Thyroid gland (tissue), 4 donors: ENCODE results near the gene CTIF. TPM values are rescaled to one million over a fixed set of nuclear protein-coding genes. Genes with fewer than 3 reads are reported as not detected.

Experiments used
- DNase-seq, 2 donors: peaks; one replicate each; pipeline ENCODE4 v3.0.0-alpha.2; 2019
- H3K27ac ChIP-seq, 3 donors: fragments of 200-600 bp; sonication (generic); 1 replicate in 2 of 3; 2 replicates in 1 of 3; pipeline ENCODE4 v1.5.1; 2016 to 2019; ENCODE audit warnings: mild to moderate bottlenecking in 1 of 3, moderate library complexity in 1 of 3
- H3K27me3 ChIP-seq: fragments of 200-600 bp; sonication (generic); one replicate; pipeline ENCODE4 v1.5.1; 2019
- H3K36me3 ChIP-seq, 2 donors: fragments of 200-600 bp; sonication (generic); one replicate each; pipeline ENCODE4 v1.5.1; 2016 to 2019
- H3K4me1 ChIP-seq, 2 donors: fragments of 200-600 bp; sonication (generic); one replicate each; pipeline ENCODE4 v1.5.1; 2017 to 2019
- H3K4me3 ChIP-seq, 3 donors: fragments of 200-600 bp; sonication (generic); replicated peaks in 1 of 3; 1 replicate in 2 of 3; 2 replicates in 1 of 3; pipeline ENCODE4 v1.5.1; 2016; ENCODE audit warnings: mild to moderate bottlenecking in 1 of 3
- H3K9me3 ChIP-seq: fragments of 200-600 bp; sonication (generic); one replicate; pipeline ENCODE4 v1.5.1; 2017
- POLR2A ChIP-seq, 2 donors: fragments of 450-650 bp; IDR thresholded peaks; one replicate each; pipeline ENCODE4 v1.6.1; 2017; ENCODE audit warnings: antibody characterized with exemption in 2 of 2, mild to moderate bottlenecking in 2 of 2, moderate library complexity in 1 of 2
- WGBS, 2 donors: methylation state at CpG; one replicate each; pipeline ENCODE4 v1.1.5; 2017; 5-methylcytosine and 5-hydroxymethylcytosine counted together
- intact Hi-C: fragments of 100-400 bp; cut with DNase I; formaldehyde crosslinking; loops from one replicate; pipeline ENCODE4 v1.15.1; 2023
- total RNA-seq, 4 donors: library from RNA; depleted of rRNA; stranded (reverse); fragments of >200 nt; gene quantifications; one replicate each; pipeline ENCODE4 v1.2.3, GENCODE V29; 2016
- TF ChIP-seq, protein P1 (sequence below), 6 experiments: fragments of 200-600 bp in 3 of 6; fragments of 450-650 bp in 3 of 6; sonication (generic) in 3 of 6; IDR thresholded peaks; one replicate each; pipeline ENCODE4 v1.5.1; 2016 to 2019; ENCODE audit warnings: antibody characterized with exemption in 6 of 6, mild to moderate bottlenecking in 2 of 6, inconsistent platforms in 1 of 6, moderate library complexity in 1 of 6

Gene CTIF
- total RNA-seq, 4 donors from 2014 or later: 18.7 to 29.8 (median 23.6) TPM

DNA sequence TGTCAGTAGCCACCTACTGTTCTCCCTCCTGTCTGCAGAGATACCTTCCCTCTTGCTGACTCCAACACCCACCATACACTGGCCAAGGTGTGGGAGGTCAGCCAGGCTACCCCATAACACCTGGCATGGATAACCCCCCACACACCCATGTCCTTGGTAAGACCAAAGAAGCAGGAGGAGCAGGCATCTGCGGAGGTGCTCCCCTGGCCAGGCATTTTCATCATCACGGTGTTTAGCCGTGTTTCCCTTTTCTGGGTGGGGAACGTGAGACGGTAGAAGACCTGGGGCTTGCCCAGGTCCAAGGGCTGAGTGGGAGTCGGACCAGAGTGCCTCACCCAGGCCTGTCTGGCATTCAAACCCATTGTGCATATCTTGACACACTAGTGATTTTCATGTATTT is 261.6 kb downstream of the CTIF start:
- no peak overlapping the region for H3K4me3 ChIP-seq
- no peaks in the 10 kb centered on the region for H3K27me3 ChIP-seq
- H3K9me3 ChIP-seq: no peaks in the 10 kb centered on the region
- WGBS, 2 donors: 32% methylated on average over 6 of the region's 6 CpGs
- peak overlapping the region; percentile 86 to 91 (median 87) for H3K27ac ChIP-seq
- peaks cover 66 to 86% of the 10 kb centered on the region in 2 donors for H3K4me1 ChIP-seq
- intact Hi-C loops: no loop called here
- TF ChIP-seq, protein P1, sequence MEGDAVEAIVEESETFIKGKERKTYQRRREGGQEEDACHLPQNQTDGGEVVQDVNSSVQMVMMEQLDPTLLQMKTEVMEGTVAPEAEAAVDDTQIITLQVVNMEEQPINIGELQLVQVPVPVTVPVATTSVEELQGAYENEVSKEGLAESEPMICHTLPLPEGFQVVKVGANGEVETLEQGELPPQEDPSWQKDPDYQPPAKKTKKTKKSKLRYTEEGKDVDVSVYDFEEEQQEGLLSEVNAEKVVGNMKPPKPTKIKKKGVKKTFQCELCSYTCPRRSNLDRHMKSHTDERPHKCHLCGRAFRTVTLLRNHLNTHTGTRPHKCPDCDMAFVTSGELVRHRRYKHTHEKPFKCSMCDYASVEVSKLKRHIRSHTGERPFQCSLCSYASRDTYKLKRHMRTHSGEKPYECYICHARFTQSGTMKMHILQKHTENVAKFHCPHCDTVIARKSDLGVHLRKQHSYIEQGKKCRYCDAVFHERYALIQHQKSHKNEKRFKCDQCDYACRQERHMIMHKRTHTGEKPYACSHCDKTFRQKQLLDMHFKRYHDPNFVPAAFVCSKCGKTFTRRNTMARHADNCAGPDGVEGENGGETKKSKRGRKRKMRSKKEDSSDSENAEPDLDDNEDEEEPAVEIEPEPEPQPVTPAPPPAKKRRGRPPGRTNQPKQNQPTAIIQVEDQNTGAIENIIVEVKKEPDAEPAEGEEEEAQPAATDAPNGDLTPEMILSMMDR (IDR thresholded peaks at IDR 0.05): peak in 1 of 6 experiments; percentile 4
- TF ChIP-seq POLR2A (IDR thresholded peaks at IDR 0.05): no peak
- no peak for DNase-seq
- no peaks in the 10 kb centered on the region for H3K36me3 ChIP-seq

DNA sequence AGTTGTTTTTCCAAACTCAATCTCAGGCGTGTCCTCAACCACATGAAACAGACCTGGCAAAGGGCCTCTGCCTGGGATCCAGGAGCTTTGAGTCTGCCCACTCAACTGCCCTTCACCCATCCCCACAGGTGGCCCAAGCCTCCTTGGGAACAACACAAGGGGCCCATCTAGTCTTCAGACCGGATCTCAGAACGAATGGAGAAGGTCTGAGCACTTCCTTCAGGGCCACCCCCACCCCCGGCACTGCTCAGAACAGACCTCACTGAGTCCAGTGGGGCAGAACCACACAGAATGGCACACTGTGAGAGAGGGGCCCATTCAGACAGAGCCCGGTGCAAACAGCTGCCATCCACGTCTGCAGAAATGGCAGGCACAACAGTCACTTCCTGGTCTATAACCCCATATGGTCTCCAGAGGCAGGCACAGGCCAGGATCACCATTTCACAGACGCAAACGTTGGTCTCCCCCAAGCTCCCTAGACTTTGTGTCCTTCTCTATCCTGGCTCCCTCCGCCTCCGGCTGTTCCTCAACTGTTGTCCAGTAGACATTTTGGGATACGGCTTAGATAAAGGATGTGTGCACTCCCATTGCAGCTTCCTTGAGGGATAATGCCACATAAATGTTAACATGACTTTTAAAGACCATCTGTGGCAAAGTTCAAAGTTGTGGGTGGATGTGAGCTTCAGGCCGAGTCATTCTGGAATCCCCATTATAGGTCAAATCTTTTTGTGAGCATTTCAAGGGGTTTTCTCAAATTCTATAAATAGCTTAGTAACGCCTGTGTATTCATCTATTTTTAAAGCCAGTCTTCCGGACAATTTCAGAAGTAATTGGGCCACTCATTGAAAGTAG is 262.3 kb downstream of the CTIF start:
- H3K36me3 ChIP-seq: no peaks in the 10 kb centered on the region
- intact Hi-C loops: no loop called here
- no peaks in the 10 kb centered on the region for H3K27me3 ChIP-seq
- peak overlapping the region; percentile 82 to 87 (median 86) for H3K27ac ChIP-seq
- H3K4me3 ChIP-seq: no peak overlapping the region
- WGBS, 2 donors: 62 to 72% methylated on average over 10 to 14 of the region's 14 CpGs
- peaks cover 66 to 90% of the 10 kb centered on the region in 2 donors for H3K4me1 ChIP-seq
- no peak for TF ChIP-seq POLR2A (IDR thresholded peaks at IDR 0.05)
- TF ChIP-seq, protein P1 (IDR thresholded peaks at IDR 0.05): no peak
- no peaks in the 10 kb centered on the region for H3K9me3 ChIP-seq
- peak; percentile 93 for DNase-seq

DNA sequence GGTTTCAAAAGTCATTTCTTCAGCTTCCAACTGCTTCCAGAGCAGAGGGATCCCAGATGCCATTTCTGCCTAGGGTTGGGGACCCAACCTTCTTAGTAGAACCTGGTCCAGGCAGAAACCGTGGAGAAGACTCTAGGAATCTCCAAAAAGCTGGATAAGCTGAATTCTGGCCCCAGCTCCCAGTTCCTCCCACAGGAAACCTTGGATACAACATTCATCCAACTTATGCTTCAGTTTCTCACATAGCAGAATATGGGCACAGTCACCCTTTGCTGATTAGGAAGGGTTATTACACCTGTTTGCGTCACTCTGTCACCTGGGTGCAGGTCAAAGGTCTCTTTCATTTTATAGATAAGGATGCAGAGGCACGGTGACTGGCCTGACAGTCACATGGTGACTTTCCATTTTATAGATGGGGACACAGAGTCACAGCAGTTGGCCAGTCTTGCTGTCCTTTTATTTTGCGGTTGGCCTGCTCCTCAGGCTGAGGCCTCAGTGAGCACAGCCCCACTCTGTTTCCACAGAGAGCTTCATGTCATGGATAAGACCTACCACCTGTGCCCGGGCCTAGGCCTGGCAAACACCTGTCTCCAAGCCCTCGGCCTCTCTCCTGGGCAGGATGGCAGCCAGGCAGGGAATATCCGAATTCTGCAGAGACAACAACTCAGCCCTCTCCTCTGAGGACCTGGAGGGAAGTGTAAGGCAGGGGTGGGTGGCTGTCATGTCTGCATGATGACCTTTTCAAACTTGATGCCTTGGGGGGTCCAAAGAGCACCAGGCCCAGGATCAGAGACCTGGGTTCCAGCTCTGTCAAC is 263.1 kb downstream of the CTIF start:
- intact Hi-C loops: no loop called here
- TF ChIP-seq, protein P1 (IDR thresholded peaks at IDR 0.05): no peak
- TF ChIP-seq POLR2A (IDR thresholded peaks at IDR 0.05): no peak
- Histone ChIP-seq H3K4me1 (peaks cover 69 to 91% of the 10 kb centered on the region in 2 donors), H3K36me3 (no peaks in the 10 kb centered on the region), H3K4me3 (no peak overlapping the region), H3K27me3 (no peaks in the 10 kb centered on the region), H3K27ac (peak overlapping the region; percentile 82 to 87 (median 86)), H3K9me3 (no peaks in the 10 kb centered on the region)
- WGBS, 2 donors: 84 to 99% methylated on average over 7 of the region's 7 CpGs
- DNase-seq: peak in 1 of 2 donors; percentile 5

DNA sequence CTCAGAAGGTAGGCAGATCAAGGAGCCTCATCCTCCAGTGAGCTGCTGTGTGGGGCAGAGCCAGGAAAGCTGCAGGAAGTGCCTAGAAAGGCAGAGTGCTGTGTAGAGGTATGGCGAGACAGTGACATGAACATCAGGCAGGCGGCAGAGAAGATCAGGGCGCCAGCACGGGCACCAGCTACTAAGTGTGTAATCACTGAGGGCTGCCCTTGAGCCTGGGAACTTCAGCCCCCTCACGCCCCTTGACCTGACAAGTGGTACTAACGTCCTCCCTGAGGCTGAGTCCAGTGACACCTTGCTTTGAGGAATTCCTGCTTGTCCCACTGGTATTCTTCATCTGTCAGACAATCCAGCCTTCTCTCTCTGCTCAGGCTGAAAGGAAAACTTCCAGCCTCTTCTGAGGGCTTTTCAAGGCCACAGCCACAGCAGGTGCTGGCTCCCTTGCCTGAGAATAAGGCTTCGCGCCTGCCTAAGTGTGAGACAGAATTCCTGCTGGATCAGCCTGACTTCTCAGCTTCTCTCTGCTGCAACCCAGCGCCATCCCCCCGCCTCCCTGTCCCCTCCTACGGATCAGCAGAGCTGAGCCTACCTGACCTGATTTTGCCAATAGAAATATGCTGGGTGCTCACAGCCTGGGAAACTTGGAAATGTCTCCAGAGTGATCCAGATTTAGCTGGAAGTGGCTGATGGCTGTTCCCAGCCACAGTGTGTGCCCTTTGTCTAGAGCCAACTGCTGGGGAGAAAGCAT is 263.9 kb downstream of the CTIF start:
- Histone ChIP-seq H3K27me3 (no peaks in the 10 kb centered on the region), H3K27ac (peak overlapping the region; percentile 82 to 87 (median 86)), H3K4me3 (no peak overlapping the region), H3K4me1 (peaks cover 66 to 86% of the 10 kb centered on the region in 2 donors), H3K9me3 (no peaks in the 10 kb centered on the region), H3K36me3 (no peaks in the 10 kb centered on the region)
- DNase-seq: peak; percentile 93 to 96
- intact Hi-C loops: no loop called here
- TF ChIP-seq POLR2A (IDR thresholded peaks at IDR 0.05): peak in 1 of 2 donors; percentile 58
- TF ChIP-seq, protein P1 (IDR thresholded peaks at IDR 0.05): no peak
- 36 to 50% methylated on average over 10 to 11 of the region's 11 CpGs for WGBS, 2 donors
